Common myeloid progenitor, CD34-positive (primary cell): ENCODE data around the gene ATXN2.

Experiments
- CTCF ChIA-PET: fragments of 350-600 bp; sonication (Branson Sonifier 250); formaldehyde crosslinking; loops from one replicate; lab custom pipeline; 2021; ENCODE audit warnings: antibody characterized with exemption; lab: Charles Lee
- POLR2A ChIA-PET: fragments of 350-600 bp; sonication (Branson Sonifier 250); formaldehyde crosslinking; loops from one replicate; lab custom pipeline; 2021; ENCODE audit warnings: antibody characterized with exemption; lab: Charles Lee
- DNase-seq, 3 donors: peaks; one replicate each; pipeline versions ENCODE4 v3.0.0 to v3.0.0-alpha.2; 2013
- H3K27ac ChIP-seq, 2 experiments: 1 replicate in 1 of 2; 2 replicates in 1 of 2; pipeline ENCODE4 v1.7.0; 2013; ENCODE audit warnings: inconsistent platforms in 2 of 2, low read length in 2 of 2, mild to moderate bottlenecking in 2 of 2, low read depth in 1 of 2, moderate library complexity in 1 of 2; ENCODE audit not compliant: severe bottlenecking in 2 of 2, insufficient read depth in 1 of 2, poor library complexity in 1 of 2
- H3K27me3 ChIP-seq, 5 experiments: replicated peaks in 2 of 5; 1 replicate in 3 of 5; 2 replicates in 2 of 5; pipeline versions ENCODE4 v1.6.1 to v1.7.0; 2013; ENCODE audit warnings: low read length in 4 of 5, mild to moderate bottlenecking in 2 of 5, moderate library complexity in 2 of 5, inconsistent platforms in 1 of 5; ENCODE audit not compliant: insufficient read depth in 5 of 5, control insufficient read depth in 4 of 5
- H3K36me3 ChIP-seq, 4 experiments: 1 replicate in 2 of 4; 2 replicates in 2 of 4; pipeline versions ENCODE4 v1.6.1 to v1.7.0; 2013; ENCODE audit warnings: low read length in 3 of 4, control low read depth in 1 of 4, mild to moderate bottlenecking in 1 of 4; ENCODE audit not compliant: control insufficient read depth in 4 of 4, insufficient read depth in 4 of 4
- H3K4me1 ChIP-seq, 4 experiments: 1 replicate in 3 of 4; 2 replicates in 1 of 4; pipeline versions ENCODE4 v1.6.1 to v1.7.1; 2013; ENCODE audit warnings: low read length in 3 of 4, mild to moderate bottlenecking in 3 of 4, control low read depth in 1 of 4, inconsistent platforms in 1 of 4, moderate library complexity in 1 of 4; ENCODE audit not compliant: control insufficient read depth in 4 of 4, insufficient read depth in 4 of 4; ENCODE audit errors: control extremely low read depth in 1 of 4
- H3K4me3 ChIP-seq, 7 experiments: 1 replicate in 4 of 7; 2 replicates in 3 of 7; pipeline versions ENCODE4 v1.5.1 to v1.7.0; 2013; ENCODE audit warnings: mild to moderate bottlenecking in 7 of 7, low read length in 6 of 7, moderate library complexity in 6 of 7, inconsistent platforms in 2 of 7, low read depth in 2 of 7, control low read depth in 1 of 7; ENCODE audit not compliant: insufficient read depth in 4 of 7, control insufficient read depth in 1 of 7; ENCODE audit errors: extremely low read depth in 1 of 7
- H3K9me3 ChIP-seq, 5 experiments: 1 replicate in 4 of 5; 2 replicates in 1 of 5; pipeline versions ENCODE4 v1.6.1 to v1.7.1; 2013; ENCODE audit warnings: low read length in 4 of 5, mild to moderate bottlenecking in 2 of 5, inconsistent platforms in 1 of 5, low read depth in 1 of 5, moderate library complexity in 1 of 5; ENCODE audit not compliant: control insufficient read depth in 4 of 5, insufficient read depth in 2 of 5; ENCODE audit errors: control extremely low read depth in 1 of 5
- WGBS: methylation state at CpG from one replicate; pipeline ENCODE4 v1.1.5; 2013; ENCODE audit not compliant: insufficient coverage; 5-methylcytosine and 5-hydroxymethylcytosine counted together

The ATXN2 gene

GRCh38 chr12:111582133-111582747 lies 16.9 kb downstream of the ATXN2 start:
- H3K4me1 ChIP-seq, result peaks cover 0 to 11% (median 2%) of the 10 kb centered on the region in 4 experiments
- H3K27me3 ChIP-seq, result no peaks in the 10 kb centered on the region
- H3K9me3 ChIP-seq, result no peaks in the 10 kb centered on the region
- DNase-seq, result no peak
- no peak overlapping the region for H3K4me3 ChIP-seq
- H3K27ac ChIP-seq, result no peak overlapping the region
- POLR2A ChIA-PET, result no interaction called here
- peaks cover 0 to 5% (median 1%) of the 10 kb centered on the region in 4 experiments for H3K36me3 ChIP-seq
- CTCF ChIA-PET, result interaction anchor here (0.6 to 1.3 kb wide), 2 partner anchors 8 to 581 kb away, joined by 3 to 5 read pairs; no protein-coding TSS in a partner anchor
- WGBS, result 97% methylated on average over 4 of the region's 12 CpGs

- Histone ChIP-seq H3K4me3 (no peak overlapping the region), H3K9me3 (no peaks in the 10 kb centered on the region), H3K27ac (no peak overlapping the region), H3K4me1 (peaks cover 0 to 11% (median 2%) of the 10 kb centered on the region in 4 experiments), H3K36me3 (peaks cover 0 to 5% (median 1%) of the 10 kb centered on the region in 4 experiments), H3K27me3 (no peaks in the 10 kb centered on the region)
- 98% methylated on average over 12 of the region's 15 CpGs for WGBS
- POLR2A ChIA-PET, result no interaction called here
- CTCF ChIA-PET, result no interaction called here
- DNase-seq, result no peak
Measured at GRCh38 chr12:111581434-111582132, 17.5 kb downstream of the ATXN2 start.

DNA sequence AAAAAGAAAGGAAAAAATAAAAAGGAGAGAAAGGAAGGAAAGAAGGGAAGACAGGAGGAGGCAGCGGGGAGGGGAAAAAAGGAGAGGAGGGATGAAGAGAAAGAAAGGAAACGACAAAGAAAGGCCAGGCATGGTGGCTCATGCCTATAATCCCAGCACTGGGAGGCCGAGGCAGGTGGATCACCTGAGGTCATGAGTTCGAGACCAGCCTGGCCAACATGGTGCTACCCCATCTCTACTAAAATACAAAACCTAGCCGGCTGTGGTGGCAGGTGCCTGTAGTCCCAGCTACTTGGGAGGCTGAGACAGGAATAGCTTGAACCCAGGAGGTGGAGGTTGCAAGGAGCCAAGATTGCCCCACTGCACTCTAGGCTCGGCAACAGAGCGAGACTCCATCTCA lies 18.4 kb downstream of the ATXN2 start:
- peaks cover 0 to 5% (median 1%) of the 10 kb centered on the region in 4 experiments for H3K36me3 ChIP-seq
- ChIA-PET POLR2A (no interaction called here), CTCF (interaction anchor here (0.6 kb wide), 1 partner anchor 17 kb away, joined by 3 read pairs; no protein-coding TSS in a partner anchor)
- no peaks in the 10 kb centered on the region for H3K27me3 ChIP-seq
- H3K4me3 ChIP-seq, result no peak overlapping the region
- H3K9me3 ChIP-seq, result no peaks in the 10 kb centered on the region
- H3K27ac ChIP-seq, result no peak overlapping the region
- WGBS, result 100% methylated on average over 2 of the region's 7 CpGs
- no peak for DNase-seq
- H3K4me1 ChIP-seq, result peaks cover 0 to 11% (median under 1%) of the 10 kb centered on the region in 4 experiments

DNA sequence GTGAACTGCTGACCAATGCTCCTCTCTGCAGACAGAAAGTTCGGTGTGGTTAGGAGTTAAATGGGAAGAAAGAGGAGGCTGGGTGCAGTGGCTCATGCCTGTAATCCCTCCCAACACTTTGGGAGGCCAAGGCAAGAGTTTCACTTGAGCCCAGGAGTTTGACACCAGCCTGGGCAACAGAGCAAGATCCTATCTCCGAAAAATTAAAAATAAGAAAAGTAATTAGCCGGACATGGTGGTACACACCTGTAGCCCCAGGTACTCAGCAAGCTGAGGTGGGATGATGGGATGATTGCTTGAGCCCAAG lies 19.0 kb downstream of the ATXN2 start:
- H3K27ac ChIP-seq, result no peak overlapping the region
- CTCF ChIA-PET, result interaction anchor here (1.3 kb wide), 1 partner anchor 10 kb away, joined by 4 read pairs; no protein-coding TSS in a partner anchor
- no peaks in the 10 kb centered on the region for H3K27me3 ChIP-seq
- no peaks in the 10 kb centered on the region for H3K9me3 ChIP-seq
- peaks cover 0 to 11% (median 0%) of the 10 kb centered on the region in 4 experiments for H3K4me1 ChIP-seq
- POLR2A ChIA-PET, result no interaction called here
- no peak overlapping the region for H3K4me3 ChIP-seq
- peaks cover 0 to 5% (median 1%) of the 10 kb centered on the region in 4 experiments for H3K36me3 ChIP-seq
- 100% methylated on average over 3 of the region's 3 CpGs for WGBS
- DNase-seq, result no peak

- no peak for DNase-seq
- H3K36me3 ChIP-seq, result peaks cover 0 to 5% (median 3%) of the 10 kb centered on the region in 4 experiments
- 100% methylated on average over 1 of the region's 2 CpGs for WGBS
- no peaks in the 10 kb centered on the region for H3K9me3 ChIP-seq
- no peaks in the 10 kb centered on the region for H3K27me3 ChIP-seq
- no peak overlapping the region for H3K27ac ChIP-seq
- H3K4me3 ChIP-seq, result no peak overlapping the region
- H3K4me1 ChIP-seq, result peaks cover 0 to 11% (median 0%) of the 10 kb centered on the region in 4 experiments
- POLR2A ChIA-PET, result no interaction called here
- CTCF ChIA-PET, result interaction anchor here (0.9 to 1.3 kb wide), 3 partner anchors 8 to 12 kb away, joined by 3 to 4 read pairs (median 3); no protein-coding TSS in a partner anchor
Measured at GRCh38 chr12:111578971-111579340, 20.2 kb downstream of the ATXN2 start.

DNA sequence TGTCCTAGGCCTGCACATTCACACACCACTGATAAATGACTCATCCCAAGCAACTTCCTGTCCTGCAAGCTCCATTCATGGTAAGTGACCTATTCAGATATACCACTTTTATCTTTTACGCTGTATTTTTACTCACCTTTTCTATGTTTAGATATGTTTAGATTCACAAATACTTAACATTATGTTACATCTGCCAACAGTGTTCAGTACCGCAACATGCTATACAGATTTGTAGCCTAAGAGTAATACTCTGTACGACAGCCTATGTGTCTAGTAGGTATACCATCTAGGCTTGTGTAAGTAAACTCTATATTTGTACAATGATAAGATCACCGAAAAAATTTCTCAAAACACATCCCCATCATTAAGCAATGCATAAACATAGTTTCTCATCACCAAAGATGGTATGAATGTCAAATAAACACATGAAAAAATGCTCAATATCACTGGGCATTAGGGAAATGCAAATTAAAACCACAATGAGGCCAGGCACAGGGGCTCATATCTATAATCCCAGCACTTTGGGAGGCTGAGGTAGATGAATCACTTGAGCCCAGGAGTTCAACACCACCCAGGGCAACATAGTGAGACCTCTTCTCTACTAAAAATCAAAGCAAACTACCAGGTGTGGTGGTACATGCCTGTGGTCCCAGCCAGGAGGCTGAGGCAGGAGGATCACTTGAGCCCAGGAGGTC lies 20.7 kb downstream of the ATXN2 start:
- Histone ChIP-seq H3K36me3 (peaks cover 0 to 5% (median 3%) of the 10 kb centered on the region in 4 experiments), H3K27me3 (no peaks in the 10 kb centered on the region), H3K4me3 (no peak overlapping the region), H3K4me1 (peaks cover 0 to 11% (median 0%) of the 10 kb centered on the region in 4 experiments), H3K9me3 (no peaks in the 10 kb centered on the region), H3K27ac (no peak overlapping the region)
- ChIA-PET CTCF (interaction anchor here (0.9 kb wide), 1 partner anchor 7 kb away, joined by 3 read pairs; no protein-coding TSS in a partner anchor), POLR2A (no interaction called here)
- WGBS, result no CpG with 5 or more reads among the region's 4 CpGs
- DNase-seq, result no peak
